CD4-positive, CD25-positive, alpha-beta regulatory T cell (primary cell): Measurements from ENCODE around the gene USP28. TPM values are rescaled to one million over a fixed set of nuclear protein-coding genes. Genes with fewer than 3 reads are reported as not detected.

Source experiments
- ATAC-seq, 2 donors: fragments of 150-1000 bp; cut with Tn5 transposase; one replicate each; pipeline ENCODE4 v1.10.0; 2021; ENCODE audit warnings: low read depth in 2 of 2, moderate number of reproducible peaks in 2 of 2, moderate library complexity in 1 of 2
- DNase-seq, 3 donors: peaks; one replicate each; pipeline versions ENCODE4 v3.0.0 to v3.0.0-alpha.2; 2012 to 2022; ENCODE audit warnings: mixed read lengths in 1 of 3
- H3K27ac ChIP-seq: one replicate; pipeline ENCODE4 v1.7.0; 2013; ENCODE audit warnings: mild to moderate bottlenecking, low read length; ENCODE audit not compliant: insufficient read depth, poor library complexity, severe bottlenecking
- H3K27me3 ChIP-seq: one replicate; pipeline ENCODE4 v1.7.0; 2013; ENCODE audit warnings: low read length; ENCODE audit not compliant: control insufficient read depth, insufficient read depth
- H3K36me3 ChIP-seq: one replicate; pipeline ENCODE4 v1.7.0; 2013; ENCODE audit warnings: mild to moderate bottlenecking, low read length, moderate library complexity; ENCODE audit not compliant: control insufficient read depth, insufficient read depth
- H3K4me1 ChIP-seq: 2 replicates; pipeline ENCODE4 v1.7.0; 2013; ENCODE audit warnings: mild to moderate bottlenecking, low read length; ENCODE audit not compliant: insufficient read depth, control insufficient read depth, poor library complexity, severe bottlenecking
- H3K4me3 ChIP-seq: one replicate; pipeline ENCODE4 v1.7.0; 2013; ENCODE audit warnings: low read depth, mild to moderate bottlenecking, low read length, moderate library complexity
- H3K9me3 ChIP-seq, 2 experiments: 1 replicate in 1 of 2; 2 replicates in 1 of 2; pipeline ENCODE4 v1.7.0; 2013; ENCODE audit warnings: low read length in 2 of 2, mild to moderate bottlenecking in 1 of 2, moderate library complexity in 1 of 2; ENCODE audit not compliant: control insufficient read depth in 2 of 2
- H3K27ac Mint-ChIP-seq, 3 donors: one replicate each; pipeline ENCODE4 v1.8.0; 2020 to 2022; ENCODE audit warnings: mild to moderate bottlenecking in 3 of 3, mixed read lengths in 3 of 3, moderate library complexity in 2 of 3
- H3K27me3 Mint-ChIP-seq: one replicate; pipeline ENCODE4 v1.8.0; 2022; ENCODE audit warnings: mild to moderate bottlenecking, mixed read lengths
- H3K36me3 Mint-ChIP-seq: one replicate; pipeline ENCODE4 v1.8.0; 2020; ENCODE audit warnings: mixed read lengths
- H3K4me1 Mint-ChIP-seq, 4 donors: one replicate each; pipeline ENCODE4 v1.8.0; 2020 to 2022; ENCODE audit warnings: mixed read lengths in 4 of 4, mild to moderate bottlenecking in 1 of 4
- H3K4me3 Mint-ChIP-seq, 4 donors: one replicate each; pipeline ENCODE4 v1.8.0; 2020 to 2022; ENCODE audit warnings: mild to moderate bottlenecking in 4 of 4, mixed read lengths in 4 of 4, moderate library complexity in 3 of 4
- H3K9me3 Mint-ChIP-seq, 7 donors: one replicate each; pipeline ENCODE4 v1.8.0; 2020 to 2022; ENCODE audit warnings: mixed read lengths in 7 of 7, mild to moderate bottlenecking in 3 of 7, moderate library complexity in 2 of 7
- polyA plus RNA-seq, 4 donors: library from polyadenylated mRNA; unstranded; fragments of 300-500 nt; fragmentation: Illumina TruSeq; gene quantifications; one replicate each; pipeline ENCODE4 v1.2.3, GENCODE V29; 2021
- total RNA-seq: library from RNA; stranded (reverse); gene quantifications from one replicate; pipeline ENCODE4 v1.2.3, GENCODE V29; 2022

USP28 gene
- total and polyA plus RNA-seq, 5 donors from 2014 or later: 20.7 to 29.9 (median 27.2) TPM

DNA sequence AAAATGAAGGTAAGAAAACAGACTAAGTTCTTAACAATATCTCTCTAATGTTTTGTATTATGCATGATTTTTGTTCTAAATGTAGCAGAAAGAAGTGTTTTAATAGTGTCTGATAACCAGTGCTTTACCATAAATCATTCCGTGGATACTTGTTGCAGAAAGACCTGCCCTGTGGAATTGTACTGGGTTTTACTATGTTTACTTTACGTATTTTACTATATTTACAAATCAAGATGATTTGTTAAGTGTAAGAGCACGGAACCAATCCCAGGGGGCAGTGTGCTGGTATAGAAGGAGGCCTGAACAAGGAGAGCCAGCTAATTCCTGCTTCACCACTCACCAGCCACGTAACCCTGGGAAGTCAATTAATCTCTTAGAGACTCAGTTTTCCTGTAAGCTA is 30.7 kb upstream of the USP28 start:
- Mint-ChIP-seq H3K9me3 (no peaks in the 10 kb centered on the region), H3K4me1 (no peaks in the 10 kb centered on the region), H3K4me3 (no peak overlapping the region), H3K36me3 (no peaks in the 10 kb centered on the region), H3K27me3 (peaks cover 47% of the 10 kb centered on the region), H3K27ac (no peak overlapping the region)
- no peak for DNase-seq
- Histone ChIP-seq H3K27ac (no peak overlapping the region), H3K36me3 (no peaks in the 10 kb centered on the region), H3K27me3 (peaks cover 3% of the 10 kb centered on the region), H3K4me3 (no peak overlapping the region), H3K9me3 (no peaks in the 10 kb centered on the region), H3K4me1 (no peaks in the 10 kb centered on the region)
- no peak for ATAC-seq

- ATAC-seq (no peak), DNase-seq (no peak)
- H3K36me3 ChIP-seq: no peaks in the 10 kb centered on the region
- no peaks in the 10 kb centered on the region for H3K9me3 ChIP-seq
- no peak within 1 kb of the TSS for H3K4me3 ChIP-seq
- no peaks in the 10 kb centered on the region for H3K4me1 Mint-ChIP-seq
- H3K27me3 Mint-ChIP-seq: peaks cover 42% of the 10 kb centered on the region
- H3K27ac Mint-ChIP-seq: no peak within 1 kb of the TSS
- no peak within 1 kb of the TSS for H3K27ac ChIP-seq
- no peaks in the 10 kb centered on the region for H3K9me3 Mint-ChIP-seq
- no peak within 1 kb of the TSS for H3K4me3 Mint-ChIP-seq
- H3K27me3 ChIP-seq: peaks cover 3% of the 10 kb centered on the region
- no peaks in the 10 kb centered on the region for H3K4me1 ChIP-seq
- no peaks in the 10 kb centered on the region for H3K36me3 Mint-ChIP-seq
Observed at GRCh38 chr11:113904379-113905101, 29.2 kb upstream of the USP28 start, which contains the start of gene HTR3B. HTR3B (plus strand) TSS chr11:113904796; CDS start chr11:113904934, 138 bp downstream.

- ATAC-seq: no peak
Observed at GRCh38 chr11:113901141-113901540, 25.8 kb upstream of the USP28 start.

GRCh38 chr11:113896156-113896879 is 20.9 kb upstream of the USP28 start:
- Mint-ChIP-seq H3K27me3 (peaks cover 8% of the 10 kb centered on the region), H3K27ac (peak overlapping the region in 1 of 3 donors; percentile 2), H3K36me3 (no peaks in the 10 kb centered on the region), H3K4me3 (no peak overlapping the region), H3K9me3 (no peaks in the 10 kb centered on the region), H3K4me1 (peaks cover 0 to 4% (median 1%) of the 10 kb centered on the region in 4 donors)
- Histone ChIP-seq H3K27ac (no peak overlapping the region), H3K27me3 (peaks cover 2% of the 10 kb centered on the region), H3K36me3 (no peaks in the 10 kb centered on the region), H3K9me3 (no peaks in the 10 kb centered on the region), H3K4me1 (no peaks in the 10 kb centered on the region), H3K4me3 (no peak overlapping the region)
- DNase-seq: peak in 2 of 3 donors; percentile 31 to 45
- ATAC-seq: peak in 1 of 2 donors; percentile 66

More at GRCh38 chr11:113901141-113901540, 25.8 kb upstream of the USP28 start:
- Histone ChIP-seq H3K27ac (no peak overlapping the region), H3K4me3 (no peak overlapping the region), H3K36me3 (no peaks in the 10 kb centered on the region), H3K9me3 (no peaks in the 10 kb centered on the region), H3K27me3 (peaks cover 2% of the 10 kb centered on the region), H3K4me1 (no peaks in the 10 kb centered on the region)
- no peaks in the 10 kb centered on the region for H3K9me3 Mint-ChIP-seq
- DNase-seq: no peak
- peaks cover 0 to 4% (median under 1%) of the 10 kb centered on the region in 4 donors for H3K4me1 Mint-ChIP-seq
- H3K36me3 Mint-ChIP-seq: no peaks in the 10 kb centered on the region
- H3K27ac Mint-ChIP-seq: no peak overlapping the region
- H3K27me3 Mint-ChIP-seq: peaks cover 30% of the 10 kb centered on the region
- no peak overlapping the region for H3K4me3 Mint-ChIP-seq

DNA sequence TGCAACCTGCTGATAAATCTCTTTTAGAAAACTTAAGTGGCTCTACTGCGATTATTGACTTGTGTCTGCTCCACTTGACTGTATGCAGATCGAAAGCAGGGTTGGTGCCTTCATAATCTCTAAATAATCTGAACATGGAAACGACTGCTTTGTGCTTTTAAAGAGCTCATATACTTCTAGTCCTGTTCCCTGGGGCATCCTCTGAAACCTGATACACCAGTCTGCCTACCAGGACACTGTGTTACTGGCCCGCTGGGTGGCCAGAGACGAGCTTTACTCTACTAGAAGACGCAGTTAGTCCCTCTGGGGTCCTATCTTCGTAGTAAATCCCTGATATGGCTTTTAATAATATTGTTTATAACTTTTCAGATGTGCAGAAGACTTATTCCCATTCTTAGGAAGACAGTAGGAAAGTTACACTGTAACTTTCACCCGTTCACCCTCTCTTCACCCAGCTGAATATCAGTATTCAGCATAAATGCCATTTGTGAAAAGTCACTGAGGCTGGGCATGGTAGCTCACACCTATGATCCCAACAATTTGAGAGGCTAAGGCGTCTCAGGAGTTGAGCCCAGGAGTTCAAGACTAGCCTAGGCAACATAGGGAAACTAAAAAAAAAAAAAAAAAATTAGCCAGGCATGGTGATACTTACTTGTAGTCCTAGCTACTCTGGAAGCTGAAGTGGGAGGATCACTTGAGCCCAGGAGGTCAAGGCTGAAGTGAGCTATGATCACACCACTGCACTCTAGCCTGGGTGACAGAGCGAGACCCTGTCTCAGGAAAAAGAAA is 20.2 kb upstream of the USP28 start:
- no peak overlapping the region for H3K27ac ChIP-seq
- Mint-ChIP-seq H3K4me3 (no peak overlapping the region), H3K27me3 (peaks cover 8% of the 10 kb centered on the region), H3K27ac (no peak overlapping the region), H3K9me3 (no peaks in the 10 kb centered on the region), H3K4me1 (peaks cover 0 to 4% (median 1%) of the 10 kb centered on the region in 4 donors), H3K36me3 (no peaks in the 10 kb centered on the region)
- H3K4me1 ChIP-seq: no peaks in the 10 kb centered on the region
- no peaks in the 10 kb centered on the region for H3K36me3 ChIP-seq
- H3K9me3 ChIP-seq: no peaks in the 10 kb centered on the region
- DNase-seq (no peak), ATAC-seq (no peak)
- H3K27me3 ChIP-seq: peaks cover 2% of the 10 kb centered on the region
- H3K4me3 ChIP-seq: no peak overlapping the region

DNA sequence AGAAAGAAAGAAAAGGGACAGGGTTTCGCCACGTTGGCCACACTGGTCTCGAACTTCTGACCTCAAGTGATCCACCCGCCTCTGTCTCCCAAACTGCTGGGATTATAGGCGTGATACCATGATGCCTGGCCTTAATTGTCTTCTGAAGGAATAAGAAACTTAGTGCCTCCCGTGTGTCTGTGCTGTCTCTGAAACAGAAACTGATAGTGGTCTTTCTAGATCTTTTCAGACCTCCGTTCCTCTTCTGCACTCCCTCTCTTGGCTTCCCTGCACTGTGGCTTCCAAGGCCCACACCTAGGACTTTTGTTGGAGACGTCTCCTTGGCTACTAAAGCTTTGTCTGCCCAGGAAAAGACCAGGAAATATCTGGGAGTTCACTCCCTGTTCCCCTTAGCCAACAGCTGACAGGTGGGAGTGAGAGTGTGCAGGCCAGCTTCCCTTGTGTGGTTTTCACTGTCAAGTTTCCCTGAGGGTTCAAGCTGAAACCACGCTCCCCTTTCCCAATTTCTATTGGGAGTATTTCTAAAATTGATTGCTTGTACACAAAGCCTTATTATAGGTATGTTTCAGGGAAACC is 19.1 kb upstream of the USP28 start:
- Histone ChIP-seq H3K4me1 (no peaks in the 10 kb centered on the region), H3K36me3 (no peaks in the 10 kb centered on the region), H3K27ac (no peak overlapping the region), H3K4me3 (no peak overlapping the region), H3K9me3 (no peaks in the 10 kb centered on the region), H3K27me3 (peaks cover 2% of the 10 kb centered on the region)
- no peaks in the 10 kb centered on the region for H3K9me3 Mint-ChIP-seq
- no peak for DNase-seq
- H3K36me3 Mint-ChIP-seq: no peaks in the 10 kb centered on the region
- H3K27ac Mint-ChIP-seq: no peak overlapping the region
- no peak overlapping the region for H3K4me3 Mint-ChIP-seq
- no peak for ATAC-seq
- H3K27me3 Mint-ChIP-seq: peaks cover 8% of the 10 kb centered on the region
- peaks cover 0 to 4% (median 1%) of the 10 kb centered on the region in 4 donors for H3K4me1 Mint-ChIP-seq

- Histone ChIP-seq H3K4me3 (no peak overlapping the region), H3K27me3 (no peaks in the 10 kb centered on the region), H3K4me1 (no peaks in the 10 kb centered on the region), H3K36me3 (no peaks in the 10 kb centered on the region), H3K9me3 (no peaks in the 10 kb centered on the region), H3K27ac (no peak overlapping the region)
- peaks cover 14% of the 10 kb centered on the region for H3K27me3 Mint-ChIP-seq
- H3K27ac Mint-ChIP-seq: no peak overlapping the region
- no peak for ATAC-seq
- H3K36me3 Mint-ChIP-seq: no peaks in the 10 kb centered on the region
- H3K9me3 Mint-ChIP-seq: no peaks in the 10 kb centered on the region
- no peak for DNase-seq
- no peak overlapping the region for H3K4me3 Mint-ChIP-seq
- H3K4me1 Mint-ChIP-seq: no peaks in the 10 kb centered on the region
Observed at GRCh38 chr11:113888848-113889247, 13.5 kb upstream of the USP28 start.
